GM12801 (cell line): ENCODE measurements around the gene SLC44A4.

ENCODE experiments used
- TF ChIP-seq, protein P1 (sequence below): IDR thresholded peaks from one replicate; pipeline ENCODE4 v1.5.1; 2011; ENCODE audit warnings: control low read depth; ENCODE audit not compliant: insufficient read length; ENCODE audit errors: extremely low read depth

SLC44A4 gene

DNA sequence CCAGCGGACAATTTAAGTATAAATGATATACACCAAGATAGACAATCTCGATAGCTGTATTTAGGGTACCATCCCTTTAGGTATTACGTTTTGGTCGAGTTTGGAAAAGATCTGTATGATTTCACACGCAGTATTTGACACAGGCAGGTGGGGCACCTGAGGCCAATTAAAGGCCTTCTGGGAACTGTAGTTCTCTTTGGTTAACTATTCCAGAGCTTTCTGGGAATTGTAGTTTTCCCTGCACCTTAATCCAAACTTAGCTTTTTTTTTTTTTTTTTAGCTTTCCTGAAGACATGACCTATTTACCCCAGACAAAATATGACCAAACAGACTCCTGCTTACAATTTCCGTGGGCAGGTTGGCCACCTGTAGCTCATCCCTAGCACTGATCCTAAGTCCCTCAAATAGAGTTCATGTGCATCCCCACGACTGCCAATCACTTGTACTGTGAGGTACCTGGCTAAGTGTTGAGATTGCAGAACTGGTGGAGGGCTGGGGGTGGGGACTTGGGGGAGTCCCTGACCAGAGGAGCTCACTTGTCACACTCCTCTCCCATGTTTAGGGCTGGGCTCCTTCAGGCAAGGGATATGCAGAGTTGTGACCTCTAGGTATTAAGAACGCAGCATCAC is 19.7 kb upstream of the SLC44A4 start:
- TF ChIP-seq, protein P1, sequence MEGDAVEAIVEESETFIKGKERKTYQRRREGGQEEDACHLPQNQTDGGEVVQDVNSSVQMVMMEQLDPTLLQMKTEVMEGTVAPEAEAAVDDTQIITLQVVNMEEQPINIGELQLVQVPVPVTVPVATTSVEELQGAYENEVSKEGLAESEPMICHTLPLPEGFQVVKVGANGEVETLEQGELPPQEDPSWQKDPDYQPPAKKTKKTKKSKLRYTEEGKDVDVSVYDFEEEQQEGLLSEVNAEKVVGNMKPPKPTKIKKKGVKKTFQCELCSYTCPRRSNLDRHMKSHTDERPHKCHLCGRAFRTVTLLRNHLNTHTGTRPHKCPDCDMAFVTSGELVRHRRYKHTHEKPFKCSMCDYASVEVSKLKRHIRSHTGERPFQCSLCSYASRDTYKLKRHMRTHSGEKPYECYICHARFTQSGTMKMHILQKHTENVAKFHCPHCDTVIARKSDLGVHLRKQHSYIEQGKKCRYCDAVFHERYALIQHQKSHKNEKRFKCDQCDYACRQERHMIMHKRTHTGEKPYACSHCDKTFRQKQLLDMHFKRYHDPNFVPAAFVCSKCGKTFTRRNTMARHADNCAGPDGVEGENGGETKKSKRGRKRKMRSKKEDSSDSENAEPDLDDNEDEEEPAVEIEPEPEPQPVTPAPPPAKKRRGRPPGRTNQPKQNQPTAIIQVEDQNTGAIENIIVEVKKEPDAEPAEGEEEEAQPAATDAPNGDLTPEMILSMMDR = no peak

DNA sequence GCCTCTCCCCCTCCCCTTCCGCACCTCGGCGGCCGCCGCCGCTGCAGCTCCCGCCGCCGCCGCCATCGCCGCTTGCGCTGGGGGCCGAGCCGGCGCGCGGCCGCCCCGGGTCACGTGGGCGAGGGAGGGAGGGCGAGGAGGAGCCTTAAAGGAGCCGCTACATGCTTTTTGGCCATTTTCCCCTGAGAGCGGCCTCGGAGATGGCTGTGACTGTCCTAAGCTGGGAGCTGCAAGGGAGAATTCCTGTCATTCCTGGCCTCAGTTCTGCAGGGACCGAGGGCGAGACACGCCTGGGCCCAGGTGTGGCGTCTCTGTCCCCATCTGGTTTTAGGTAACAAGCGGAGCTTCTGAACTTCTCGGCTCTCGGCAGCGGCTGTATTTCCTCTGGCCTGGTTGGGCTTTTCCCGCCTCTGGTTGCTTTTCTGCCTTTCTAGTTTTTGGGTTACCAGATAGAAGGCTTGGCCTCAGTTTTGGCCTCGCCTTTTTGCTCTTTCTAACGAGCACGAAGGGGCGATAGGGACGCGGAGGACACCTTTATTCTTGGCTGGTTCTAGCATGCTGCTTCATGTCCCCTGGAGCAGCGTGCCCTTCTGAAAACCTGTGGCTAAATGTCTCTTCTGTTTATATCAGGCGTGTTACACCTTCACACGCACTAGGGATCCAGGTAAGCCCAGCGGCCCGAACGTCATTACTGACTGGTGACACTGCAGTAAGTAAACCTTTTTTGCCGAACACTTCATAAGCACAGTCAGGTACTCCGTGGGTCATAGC is 19.0 kb upstream of the SLC44A4 start, which contains the start of gene EHMT2:
Gene EHMT2, minus strand, starts transcription at position 87 of the 771 bp plus-strand sequence. Its CDS starts 21 bp downstream, at position 66.
- TF ChIP-seq, protein P1 = no peak

DNA sequence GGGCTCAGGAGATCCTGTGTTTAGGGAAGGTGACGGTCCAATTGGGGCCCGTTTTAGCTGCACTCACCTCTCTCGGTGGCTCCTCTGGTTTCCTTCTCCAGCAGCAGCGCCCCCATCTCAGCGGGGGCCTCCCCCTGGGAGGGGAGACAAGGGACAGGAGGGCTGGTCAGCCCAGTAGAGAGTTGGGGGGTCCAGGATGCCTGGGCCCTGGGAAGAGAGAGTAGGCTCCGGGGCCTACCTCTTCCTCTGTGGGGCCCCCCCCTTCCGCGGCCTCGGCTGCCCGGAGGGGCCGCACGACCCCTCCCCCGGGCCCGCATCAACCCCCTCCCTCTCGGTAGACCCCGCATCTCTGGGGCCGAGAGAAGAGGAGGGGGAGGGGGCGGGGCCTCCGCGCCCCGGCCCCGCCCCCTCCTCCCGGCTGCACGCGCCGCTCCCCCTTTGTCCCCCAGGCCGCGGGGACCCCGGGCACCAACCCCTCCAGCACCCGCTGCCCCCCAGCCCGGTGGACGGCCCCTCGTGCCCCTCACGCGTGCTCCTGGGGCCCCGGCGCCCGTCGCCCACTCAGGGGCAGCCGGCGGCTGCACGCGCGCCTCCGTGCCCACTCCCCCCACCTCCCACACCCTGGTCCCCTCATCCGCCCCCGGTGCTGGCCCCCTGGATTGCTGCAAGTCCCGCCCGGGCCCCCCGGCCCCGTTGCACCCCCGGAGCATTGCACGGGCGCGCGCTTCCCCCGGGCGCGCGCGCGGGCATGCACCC is 18.2 kb upstream of the SLC44A4 start:
- TF ChIP-seq, protein P1 = no peak

DNA sequence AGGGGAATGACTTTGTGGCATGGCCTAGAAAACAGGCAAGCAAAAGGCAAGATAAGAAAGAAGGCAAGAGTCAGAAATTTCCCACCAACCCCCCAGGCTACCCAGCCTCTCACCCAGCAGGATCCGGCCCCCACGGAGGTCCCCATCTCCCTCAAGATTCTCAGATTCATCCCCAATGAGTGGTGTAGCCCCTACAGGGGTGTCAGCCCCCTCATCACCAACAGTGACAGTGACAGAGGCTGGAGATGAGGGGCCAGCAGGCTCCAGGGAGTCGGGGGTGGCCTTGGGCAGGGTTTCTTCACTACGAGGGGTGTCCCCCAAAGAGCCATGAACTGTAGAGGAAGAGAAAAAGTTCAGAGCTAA is 17.7 kb upstream of the SLC44A4 start:
- TF ChIP-seq, protein P1 = no peak

DNA sequence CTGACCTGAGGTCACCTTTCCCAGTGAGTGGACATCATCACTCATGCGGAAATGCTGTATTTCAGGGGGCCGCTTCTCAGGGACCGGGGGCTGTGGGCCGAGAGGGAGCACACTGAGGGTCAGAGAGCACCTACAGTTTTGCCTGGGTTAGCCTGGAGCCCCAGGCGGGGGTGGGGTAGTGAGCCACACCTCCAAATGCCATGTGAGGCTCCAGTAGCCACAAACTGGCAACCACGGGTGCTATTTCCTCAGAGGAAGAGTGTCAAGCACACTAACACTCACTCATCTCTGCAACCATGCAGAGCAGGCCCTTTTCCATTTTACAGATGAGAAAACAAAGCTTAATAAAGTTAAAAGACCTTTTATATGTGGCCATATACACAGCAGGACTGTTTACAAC is 14.0 kb upstream of the SLC44A4 start:
- TF ChIP-seq, protein P1 = no peak

DNA sequence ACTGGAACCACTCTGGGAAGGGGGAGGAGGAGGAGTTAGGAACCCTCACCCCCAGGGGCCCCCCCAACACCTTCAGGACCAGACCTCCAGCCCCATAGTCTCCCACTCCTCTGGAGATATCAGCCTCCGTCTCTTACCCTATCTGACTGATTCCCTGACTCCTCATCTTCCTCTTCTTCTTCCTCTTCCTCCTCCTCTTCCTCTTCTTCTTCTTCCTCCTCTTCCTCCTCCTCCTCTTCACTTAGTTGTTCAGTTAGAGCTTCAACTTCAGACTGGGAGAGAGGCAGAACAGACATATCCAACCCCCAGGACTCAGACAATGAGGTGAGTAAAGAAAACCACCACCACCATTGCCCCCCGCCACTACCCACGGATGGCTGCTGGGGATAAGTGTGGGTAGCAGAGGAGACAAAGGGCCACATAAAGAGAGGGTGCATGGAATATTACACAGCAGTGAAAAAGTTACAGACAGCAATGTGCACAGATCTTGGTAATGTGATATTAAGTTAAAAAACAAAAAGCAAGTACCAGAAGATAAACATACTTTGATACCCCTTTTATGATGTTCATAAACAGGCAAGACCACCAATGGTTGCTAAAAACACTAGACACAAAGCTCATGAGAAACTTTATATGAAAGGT is 10.7 kb upstream of the SLC44A4 start:
- TF ChIP-seq, protein P1 = no peak
